DOHH2 (cell line): ENCODE results near the gene ARPC1B.

Source experiments
- H3F3A ChIP-seq: fragments of 200-600 bp; sonication (generic), shearing (Covaris generic); 2 replicates; pipeline ENCODE4 v1.6.0; 2016; ENCODE audit warnings: antibody characterized with exemption, mild to moderate bottlenecking; ENCODE audit not compliant: control insufficient read depth, insufficient read depth
- H3K27ac ChIP-seq: fragments of 200-600 bp; sonication (generic); 2 replicates; pipeline ENCODE4 v1.5.1; 2014; ENCODE audit warnings: low read depth, mild to moderate bottlenecking, low read length, moderate library complexity
- H3K27me3 ChIP-seq: fragments of 200-600 bp; sonication (generic); 2 replicates; pipeline ENCODE4 v1.6.1; 2014; ENCODE audit warnings: mild to moderate bottlenecking, low read length, mixed read lengths; ENCODE audit not compliant: control insufficient read depth
- H3K36me3 ChIP-seq: fragments of 200-600 bp; sonication (generic); 2 replicates; pipeline ENCODE4 v1.6.1; 2014; ENCODE audit warnings: mild to moderate bottlenecking, low read length, moderate library complexity, mixed read lengths; ENCODE audit not compliant: control insufficient read depth
- H3K4me1 ChIP-seq: fragments of 200-600 bp; sonication (generic); 2 replicates; pipeline ENCODE4 v1.6.1; 2014; ENCODE audit warnings: mild to moderate bottlenecking, low read length, mixed read lengths; ENCODE audit not compliant: control insufficient read depth
- H3K4me2 ChIP-seq: fragments of 200-600 bp; sonication (generic); 2 replicates; pipeline ENCODE4 v1.6.0; 2014; ENCODE audit warnings: mild to moderate bottlenecking, low read length, moderate library complexity
- H3K4me3 ChIP-seq: fragments of 200-600 bp; sonication (generic); 2 replicates; pipeline ENCODE4 v1.5.1; 2014; ENCODE audit warnings: mild to moderate bottlenecking, low read length, mixed read lengths
- H3K79me2 ChIP-seq: fragments of 200-600 bp; sonication (generic); 2 replicates; pipeline ENCODE4 v1.6.1; 2014; ENCODE audit warnings: mild to moderate bottlenecking, low read length, mixed read lengths; ENCODE audit not compliant: control insufficient read depth
- H3K9me2 ChIP-seq: fragments of 200-600 bp; sonication (generic); replicated peaks from 2 replicates; pipeline ENCODE4 v1.6.1; 2014; ENCODE audit warnings: mild to moderate bottlenecking, low read length, mixed read lengths; ENCODE audit not compliant: control insufficient read depth
- H3K9me3 ChIP-seq: fragments of 200-600 bp; sonication (generic); 2 replicates; pipeline ENCODE4 v1.6.1; 2014; ENCODE audit warnings: antibody characterized with exemption, low read length, mixed read lengths; ENCODE audit not compliant: control insufficient read depth, insufficient read depth
- H4K20me1 ChIP-seq: fragments of 200-600 bp; sonication (generic); 2 replicates; pipeline ENCODE4 v1.6.0; 2014; ENCODE audit warnings: low read depth, mild to moderate bottlenecking, antibody characterized with exemption, low read length, moderate library complexity; ENCODE audit not compliant: control insufficient read depth, insufficient read depth
- EZH2phosphoT487 ChIP-seq: fragments of 200-600 bp; sonication (generic); IDR thresholded peaks from 2 replicates; pipeline ENCODE4 v1.6.1; 2017; ENCODE audit warnings: borderline replicate concordance, mild to moderate bottlenecking, antibody characterized with exemption, low read length, moderate library complexity, mixed read lengths
- TF ChIP-seq, protein P1 (sequence below): fragments of 200-600 bp; sonication (generic); IDR thresholded peaks from one replicate; pipeline ENCODE4 v1.5.1; 2014; ENCODE audit warnings: antibody characterized with exemption, mild to moderate bottlenecking, low read depth, low read length; ENCODE audit not compliant: poor library complexity, severe bottlenecking

ARPC1B gene

GRCh38 chr7:99393355-99394187 is 19.0 kb downstream of the ARPC1B start:
- peaks cover 93% of the 10 kb centered on the region for H3K36me3 ChIP-seq

DNA sequence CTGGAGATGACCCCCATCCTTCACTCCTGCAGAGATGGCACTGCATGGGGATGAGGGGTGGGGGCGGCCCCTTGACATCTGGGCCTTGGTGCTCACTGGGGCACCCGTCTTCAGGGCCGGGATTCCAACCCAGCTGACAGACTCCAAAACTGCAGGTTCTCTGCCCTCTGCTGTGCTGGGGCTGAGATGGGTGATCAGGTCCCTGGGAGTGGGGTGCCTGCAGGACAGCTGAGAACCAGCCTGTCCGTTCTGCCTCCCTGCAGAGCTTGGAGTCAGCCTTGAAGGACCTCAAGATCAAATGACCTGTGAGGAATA is 19.6 kb downstream of the ARPC1B start:
- Histone ChIP-seq H3K27ac (no peak overlapping the region), H3K27me3 (no peaks in the 10 kb centered on the region), H3K9me3 (no peaks in the 10 kb centered on the region), H3K36me3 (peaks cover 97% of the 10 kb centered on the region), H3K79me2 (peaks cover 11% of the 10 kb centered on the region), H3K4me2 (no peak overlapping the region), H3K4me1 (peaks cover 19% of the 10 kb centered on the region), H3F3A (peaks cover 27% of the 10 kb centered on the region), H3K4me3 (no peak overlapping the region), H4K20me1 (peaks cover 26% of the 10 kb centered on the region; the same call in 1 of the 2 replicates), H3K9me2 (no peaks in the 10 kb centered on the region)
- TF ChIP-seq, protein P1, sequence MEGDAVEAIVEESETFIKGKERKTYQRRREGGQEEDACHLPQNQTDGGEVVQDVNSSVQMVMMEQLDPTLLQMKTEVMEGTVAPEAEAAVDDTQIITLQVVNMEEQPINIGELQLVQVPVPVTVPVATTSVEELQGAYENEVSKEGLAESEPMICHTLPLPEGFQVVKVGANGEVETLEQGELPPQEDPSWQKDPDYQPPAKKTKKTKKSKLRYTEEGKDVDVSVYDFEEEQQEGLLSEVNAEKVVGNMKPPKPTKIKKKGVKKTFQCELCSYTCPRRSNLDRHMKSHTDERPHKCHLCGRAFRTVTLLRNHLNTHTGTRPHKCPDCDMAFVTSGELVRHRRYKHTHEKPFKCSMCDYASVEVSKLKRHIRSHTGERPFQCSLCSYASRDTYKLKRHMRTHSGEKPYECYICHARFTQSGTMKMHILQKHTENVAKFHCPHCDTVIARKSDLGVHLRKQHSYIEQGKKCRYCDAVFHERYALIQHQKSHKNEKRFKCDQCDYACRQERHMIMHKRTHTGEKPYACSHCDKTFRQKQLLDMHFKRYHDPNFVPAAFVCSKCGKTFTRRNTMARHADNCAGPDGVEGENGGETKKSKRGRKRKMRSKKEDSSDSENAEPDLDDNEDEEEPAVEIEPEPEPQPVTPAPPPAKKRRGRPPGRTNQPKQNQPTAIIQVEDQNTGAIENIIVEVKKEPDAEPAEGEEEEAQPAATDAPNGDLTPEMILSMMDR: no peak
- TF ChIP-seq EZH2phosphoT487: no peak

More at GRCh38 chr7:99393355-99394187, 19.0 kb downstream of the ARPC1B start:
- H3K9me2 ChIP-seq: no peaks in the 10 kb centered on the region
- H3F3A ChIP-seq: peaks cover 24% of the 10 kb centered on the region
- peak overlapping the region; percentile 85 for H3K4me2 ChIP-seq
- H3K9me3 ChIP-seq: no peaks in the 10 kb centered on the region
- no peaks in the 10 kb centered on the region for H3K27me3 ChIP-seq
- peaks cover 21% of the 10 kb centered on the region; the same call in 1 of the 2 replicates for H4K20me1 ChIP-seq
- H3K4me3 ChIP-seq: peak overlapping the region; percentile 75
- peaks cover 19% of the 10 kb centered on the region for H3K4me1 ChIP-seq
- H3K79me2 ChIP-seq: peaks cover 11% of the 10 kb centered on the region
- no peak for TF ChIP-seq EZH2phosphoT487
- TF ChIP-seq, protein P1: no peak
- peak overlapping the region; percentile 48 for H3K27ac ChIP-seq

DNA sequence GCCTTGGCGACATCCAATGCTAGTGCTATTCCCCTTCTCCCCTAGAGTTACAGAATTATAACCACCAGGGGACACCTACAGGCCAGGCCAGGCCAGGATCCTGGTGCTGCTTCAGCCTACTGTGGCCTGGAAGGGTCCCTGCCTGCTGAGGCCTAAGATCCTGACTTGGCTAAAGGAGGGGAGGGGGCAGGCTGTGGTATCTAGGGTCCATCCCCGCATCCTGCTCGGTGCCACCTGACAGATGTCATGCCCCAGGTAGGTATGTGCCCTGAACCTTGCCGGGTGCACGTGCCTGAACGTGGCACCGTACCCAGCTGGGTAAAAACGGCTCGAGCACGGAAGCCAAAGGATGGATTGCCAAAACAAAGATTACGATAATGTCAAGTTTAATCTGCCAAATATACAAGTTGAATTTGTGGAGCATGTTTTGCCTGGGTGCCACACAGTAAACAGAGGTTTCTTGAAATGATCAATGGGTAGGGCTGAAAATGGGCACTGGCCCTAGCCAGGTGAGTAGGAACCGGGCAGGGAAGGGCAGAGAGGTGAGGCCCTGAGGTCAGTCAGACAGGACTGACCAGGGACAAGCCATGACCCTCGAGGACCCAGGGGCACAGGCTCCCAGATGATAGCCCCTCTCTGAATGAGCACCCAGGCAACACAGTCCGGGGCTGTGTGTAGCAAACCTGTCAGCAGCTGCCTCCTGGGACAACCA is 21.2 kb downstream of the ARPC1B start:
- Histone ChIP-seq H4K20me1 (peaks cover 34% of the 10 kb centered on the region; the same call in 1 of the 2 replicates), H3K36me3 (peaks cover 98% of the 10 kb centered on the region), H3K9me3 (no peaks in the 10 kb centered on the region), H3K27me3 (no peaks in the 10 kb centered on the region), H3K9me2 (no peaks in the 10 kb centered on the region), H3K27ac (no peak overlapping the region), H3K79me2 (peaks cover 15% of the 10 kb centered on the region), H3F3A (peaks cover 27% of the 10 kb centered on the region), H3K4me3 (no peak overlapping the region), H3K4me2 (no peak overlapping the region), H3K4me1 (peaks cover 19% of the 10 kb centered on the region)
- TF ChIP-seq, protein P1: no peak
- TF ChIP-seq EZH2phosphoT487: no peak
